K562 (cell line): Measurements from ENCODE around the gene STK33. TPM values are rescaled to one million over a fixed set of nuclear protein-coding genes. Genes with fewer than 3 reads are reported as not detected.

ENCODE experiments used
- ATAC-seq: fragments of 200-7000 bp; cut with Tn5 transposase; 3 replicates; pipeline ENCODE4 v1.9.1; 2020; ENCODE audit warnings: moderate library complexity
- BruUV-seq: library from RNA; stranded (reverse); fragments of 400-500 nt; replicated peaks from 2 replicates; lab custom pipeline; 2021; lab: Mats Ljungman, UMichigan
- CTCF ChIA-PET: fragments of 300-600 bp; formaldehyde crosslinking; extraction: SDS; loops from one replicate; lab custom pipeline; 2021; ENCODE audit warnings: low intra/inter-chr PET ratio; lab: Yijun Ruan, JAX
- POLR2A ChIA-PET: fragments of 300-600, 350-650 bp; sonication (Branson Sonifier 250); formaldehyde crosslinking; extraction: SDS; loops from one replicate; lab custom pipeline; 2021; ENCODE audit warnings: antibody characterized with exemption, inconsistent platforms; lab: Yijun Ruan, JAX
- DNase-seq, 4 experiments: peaks; one replicate each; pipeline versions ENCODE4 v3.0.0 to v3.0.0-alpha.2; 2011 to 2018; ENCODE audit warnings: low spot score in 3 of 4, mixed read lengths in 3 of 4; ENCODE audit errors: extremely low read depth in 1 of 4
- FAIRE-seq: peaks from 2 replicates; lab custom pipeline; 2011; peaks lifted over from hg19 to GRCh38; lab: Jason Lieb, UNC
- H2AFZ ChIP-seq: 2 replicates; pipeline ENCODE4 v1.6.0; 2011; ENCODE audit warnings: low read depth, low read length, control low read depth, inconsistent platforms
- H3K27ac ChIP-seq: fragments of 200-600 bp; 3 replicates; pipeline ENCODE4 v1.8.0; 2011; ENCODE audit warnings: low read depth, mild to moderate bottlenecking, control low read depth, inconsistent platforms, low read length, moderate library complexity, mixed read lengths; ENCODE audit errors: extremely low read depth
- H3K27me3 ChIP-seq, 2 experiments: fragments of 300-600 bp in 1 of 2; 2 replicates in 1 of 2; 3 replicates in 1 of 2; pipeline versions ENCODE4 v1.6.0 to v1.8.0; 2011; ENCODE audit warnings: inconsistent platforms in 2 of 2, low read length in 2 of 2, mild to moderate bottlenecking in 1 of 2, mixed read lengths in 1 of 2, moderate library complexity in 1 of 2; ENCODE audit not compliant: control insufficient read depth in 2 of 2, insufficient read depth in 2 of 2
- H3K36me3 ChIP-seq: fragments of 300-600 bp; 3 replicates; pipeline ENCODE4 v1.8.0; 2011; ENCODE audit warnings: mild to moderate bottlenecking, low read length, inconsistent platforms; ENCODE audit not compliant: control insufficient read depth, insufficient read depth
- H3K4me1 ChIP-seq, 2 experiments: fragments of 200-600 bp in 1 of 2; replicated peaks in 1 of 2; 2 replicates in 1 of 2; 3 replicates in 1 of 2; pipeline versions ENCODE4 v1.5.1 to v1.8.0; 2011; ENCODE audit warnings: inconsistent platforms in 2 of 2, low read length in 2 of 2, mild to moderate bottlenecking in 1 of 2, mixed read lengths in 1 of 2, moderate library complexity in 1 of 2; ENCODE audit not compliant: control insufficient read depth in 2 of 2, insufficient read depth in 2 of 2
- H3K4me2 ChIP-seq: 2 replicates; pipeline ENCODE4 v1.6.1; 2011; ENCODE audit warnings: low read length, control low read depth, inconsistent platforms, mixed read lengths; ENCODE audit not compliant: insufficient read depth
- H3K4me3 ChIP-seq: fragments of 200-600 bp; sonication (generic), shearing (Covaris generic); 2 replicates; pipeline ENCODE4 v1.5.1; 2016; ENCODE audit warnings: control low read depth, inconsistent platforms
- H3K79me2 ChIP-seq: fragments of 200-600 bp; 3 replicates; pipeline ENCODE4 v1.8.0; 2011; ENCODE audit warnings: low read length, inconsistent platforms; ENCODE audit not compliant: control insufficient read depth, insufficient read depth
- H3K9ac ChIP-seq, 2 experiments: 2 replicates each; pipeline versions ENCODE4 v1.6.0 to v1.6.1; 2011; ENCODE audit warnings: low read depth in 2 of 2, low read length in 2 of 2, control low read depth in 1 of 2, inconsistent platforms in 1 of 2, mild to moderate bottlenecking in 1 of 2, mixed read lengths in 1 of 2; ENCODE audit not compliant: insufficient read depth in 1 of 2
- H3K9me1 ChIP-seq: one replicate; pipeline ENCODE4 v1.6.0; 2011; ENCODE audit warnings: inconsistent platforms, mild to moderate bottlenecking, low read length, moderate library complexity; ENCODE audit not compliant: control insufficient read depth, insufficient read depth
- H3K9me3 ChIP-seq: replicated peaks from 2 replicates; pipeline ENCODE4 v1.5.1; 2011; ENCODE audit warnings: low read depth, low read length, inconsistent platforms; ENCODE audit not compliant: control insufficient read depth, insufficient read depth
- H4K20me1 ChIP-seq: replicated peaks from 2 replicates; pipeline ENCODE4 v1.6.1; 2011; ENCODE audit warnings: low read length, inconsistent platforms, mixed read lengths; ENCODE audit not compliant: control insufficient read depth, insufficient read depth
- BCLAF1 ChIP-seq, 2 experiments: fragments of 450-650 bp in 1 of 2; IDR thresholded peaks; 2 replicates each; pipeline ENCODE4 v1.6.1; 2011 to 2017; ENCODE audit warnings: low read depth in 2 of 2, antibody characterized with exemption in 1 of 2, borderline replicate concordance in 1 of 2, low read length in 1 of 2, mild to moderate bottlenecking in 1 of 2, mixed read lengths in 1 of 2; ENCODE audit not compliant: control insufficient read depth in 1 of 2
- EGR1 ChIP-seq: fragments of 450-650 bp; conservative IDR thresholded peaks from 2 replicates; pipeline ENCODE4 v1.6.1; 2017; ENCODE audit warnings: mild to moderate bottlenecking
- HMBOX1 ChIP-seq: sonication (generic); IDR thresholded peaks from 2 replicates; pipeline ENCODE4 v1.6.1; 2016
- MECOM ChIP-seq: fragments of 250-450 bp; sonication (Bioruptor Pico); IDR thresholded peaks from 2 replicates; pipeline ENCODE4 v1.8.0; 2022; ENCODE audit warnings: inconsistent platforms
- TAL1 ChIP-seq: fragments of 450-650 bp; IDR thresholded peaks from 2 replicates; pipeline ENCODE4 v1.6.1; 2016; ENCODE audit warnings: mild to moderate bottlenecking
- ZNF583 ChIP-seq: fragments of 250-450 bp; sonication (Bioruptor Pico); IDR thresholded peaks from 2 replicates; pipeline ENCODE4 v1.4.0; 2020
- WGBS: fragments of 100-300 bp; shearing (Covaris generic); methylation state at CpG from one replicate; pipeline ENCODE4 v1.1.6; 2016; ENCODE audit warnings: low coverage, mixed read lengths; ENCODE audit not compliant: insufficient coverage; ENCODE audit errors: missing lambda C conversion rate; 5-methylcytosine and 5-hydroxymethylcytosine counted together
- in situ Hi-C: fragments of 300-500 bp; cut with MboI; formaldehyde crosslinking; loops from 4 replicates; pipeline ENCODE4 v1.15.0; 2018; ENCODE audit warnings: inconsistent platforms, mixed read lengths
- intact Hi-C: fragments of 100-400 bp; cut with micrococcal nuclease; formaldehyde crosslinking; loops from 2 replicates; pipeline ENCODE4 v1.14.2; 2022
- polyA plus RNA-seq, 8 experiments: library from polyadenylated mRNA; depleted of rRNA in 4 of 8; stranded (reverse) in 5 of 8; unstranded in 3 of 8; fragments of >200 nt; fragmentation: Nextera tagmentation in 2 of 8; fragmentation: Illumina TruSeq in 1 of 8; extraction: Ambion mirVana in 2 of 8; extraction: Trizol in 1 of 8; gene quantifications; 2 replicates each; pipeline versions ENCODE4 v1.2.1 to v1.2.3, GENCODE V29; 2011 to 2014; ENCODE audit warnings: inconsistent platforms in 1 of 8, missing spikeins in 1 of 8
- total RNA-seq, 7 experiments: library from RNA; depleted of rRNA in 6 of 7; stranded (reverse); fragments of >200 nt in 6 of 7; fragmentation: Illumina TruSeq in 2 of 7; extraction: Trizol in 2 of 7; gene quantifications; 2 replicates each; pipeline versions ENCODE4 v1.2.1 to v1.2.3, GENCODE V29; 2011 to 2021; ENCODE audit warnings: low replicate concordance in 1 of 7

Gene STK33
- total and polyA plus RNA-seq, 9 of the 15 experiments (the other 6 are each of a cell fraction or from before 2014, with no cell fraction given) = not detected

GRCh38 chr11:8642196-8642841 lies 48.3 kb upstream of the STK33 start:
- Histone ChIP-seq H4K20me1 (0 out of 2 replicates have a peak, but pooled peaks cover 4% of the 10 kb centered on the region), H3K4me3 (no peak overlapping the region), H2AFZ (no peak overlapping the region), H3K27ac (no peak overlapping the region), H3K9me1 (no peaks in the 10 kb centered on the region), H3K4me2 (no peak overlapping the region), H3K79me2 (no peaks in the 10 kb centered on the region), H3K27me3 (no peaks in the 10 kb centered on the region), H3K9me3 (no peaks in the 10 kb centered on the region), H3K36me3 (peaks cover 32% of the 10 kb centered on the region), H3K4me1 (peaks cover 2 to 5% of the 10 kb centered on the region in 2 experiments; a peak in 4 of 5 replicates), H3K9ac (no peak overlapping the region)
- ChIA-PET POLR2A (interaction anchor here (0.6 kb wide), 1 partner anchor 40 kb away, joined by 3 read pairs; the partner anchor contains the start of genes RPL27A and TRIM66), CTCF (no interaction called here)
- ATAC-seq (no peak), DNase-seq (no peak), FAIRE-seq (no peak)
- no TSS peak for BruUV-seq
- intact Hi-C loops (no loop called here), in situ Hi-C loops (no loop called here)
- WGBS = 68% methylated on average over 5 of the region's 5 CpGs
- no peak for TF ChIP-seq TAL1

DNA sequence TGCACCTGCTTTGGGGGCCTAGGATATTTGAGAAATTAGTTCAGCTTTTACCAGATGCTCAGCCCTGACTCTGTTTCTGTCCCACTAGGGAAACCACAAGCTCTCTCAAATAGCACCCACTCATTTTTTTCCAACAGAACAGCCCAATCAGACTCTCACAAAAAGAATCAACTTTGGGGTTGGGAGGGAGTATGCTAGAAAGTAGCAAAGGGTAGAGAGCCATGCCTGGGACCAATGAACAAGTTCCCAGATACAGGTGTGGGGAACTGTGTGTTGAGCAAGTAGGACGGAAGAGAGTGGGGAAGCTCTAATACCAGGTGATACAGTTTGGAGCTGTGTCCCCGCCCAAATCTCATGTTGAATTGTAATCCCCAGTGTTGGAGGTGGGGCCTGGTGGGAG lies 47.3 kb upstream of the STK33 start:
- POLR2A ChIA-PET = interaction anchor here (0.6 kb wide), 2 partner anchors 41 to 49 kb away, joined by 3 read pairs; partner anchors contain the start of genes RPL27A and TRIM66
- no peak overlapping the region for H3K27ac ChIP-seq
- H3K27me3 ChIP-seq = no peaks in the 10 kb centered on the region
- H3K79me2 ChIP-seq = no peaks in the 10 kb centered on the region
- 0 out of 2 replicates have a peak, but pooled peaks cover 4% of the 10 kb centered on the region for H4K20me1 ChIP-seq
- no peak overlapping the region for H2AFZ ChIP-seq
- peaks cover 2 to 5% of the 10 kb centered on the region in 2 experiments; a peak in 4 of 5 replicates for H3K4me1 ChIP-seq
- TF ChIP-seq MECOM (CRISPR knock-in tag) = no peak
- 0 out of 2 replicates have a peak, but pooled peaks have one; percentile 46 for TF ChIP-seq EGR1
- TF ChIP-seq HMBOX1 = no peak
- no peak for TF ChIP-seq BCLAF1 (IDR thresholded peaks at IDR 0.05; ENCODE audit: borderline replicate concordance in 1 of 2, control insufficient read depth in 1 of 2, low read depth in 2 of 2, low read length in 1 of 2)
- TF ChIP-seq ZNF583 (CRISPR knock-in tag) = no peak
- no peaks in the 10 kb centered on the region for H3K9me3 ChIP-seq
- no peaks in the 10 kb centered on the region for H3K9me1 ChIP-seq
- peak; percentile 29 for FAIRE-seq
- peaks cover 28% of the 10 kb centered on the region for H3K36me3 ChIP-seq
- DNase-seq = no peak
- H3K4me2 ChIP-seq = no peak overlapping the region
- in situ Hi-C loops = no loop called here
- H3K4me3 ChIP-seq = no peak overlapping the region
- WGBS = 100% methylated on average over 2 of the region's 2 CpGs
- no TSS peak for BruUV-seq
- H3K9ac ChIP-seq = no peak overlapping the region
- no peak; the same call in 2 of the 3 replicates for ATAC-seq
- intact Hi-C loops = no loop called here
- CTCF ChIA-PET = no interaction called here
